Endodermal cell (in vitro differentiated cells): Measurements from ENCODE around the gene TIGD6. TPM values are rescaled to one million over a fixed set of nuclear protein-coding genes. Genes with fewer than 3 reads are reported as not detected.
A peak's percentile ranks its signal among the peaks of the same experiment; 100 is the strongest.

Experiments
- DNase-seq: peaks from one replicate; pipeline ENCODE4 v3.0.0-alpha.2; 2017
- H3K27ac ChIP-seq: 2 replicates; pipeline ENCODE4 v1.5.1; 2013; ENCODE audit warnings: mild to moderate bottlenecking, low read depth, low read length, moderate library complexity
- H3K27me3 ChIP-seq: 2 replicates; pipeline ENCODE4 v1.6.1; 2013; ENCODE audit warnings: mild to moderate bottlenecking, low read length, moderate library complexity; ENCODE audit not compliant: insufficient read depth, control insufficient read depth, poor library complexity, severe bottlenecking
- H3K36me3 ChIP-seq: 2 replicates; pipeline ENCODE4 v1.7.0; 2013; ENCODE audit warnings: mild to moderate bottlenecking, low read length, moderate library complexity; ENCODE audit not compliant: control insufficient read depth, insufficient read depth
- H3K4me1 ChIP-seq: one replicate; pipeline ENCODE4 v1.7.0; 2013; ENCODE audit warnings: low read length; ENCODE audit not compliant: control insufficient read depth, insufficient read depth
- H3K4me3 ChIP-seq: 2 replicates; pipeline ENCODE4 v1.5.1; 2013; ENCODE audit warnings: mild to moderate bottlenecking, low read length, moderate library complexity
- H3K9ac ChIP-seq: 2 replicates; pipeline ENCODE4 v1.6.1; 2013; ENCODE audit warnings: mild to moderate bottlenecking, low read length, moderate library complexity; ENCODE audit not compliant: poor library complexity, severe bottlenecking; ENCODE audit errors: extremely low read depth
- H3K9me3 ChIP-seq: 2 replicates; pipeline ENCODE4 v1.6.1; 2013; ENCODE audit warnings: mild to moderate bottlenecking, low read length, moderate library complexity; ENCODE audit not compliant: control insufficient read depth
- H3K27ac Mint-ChIP-seq: 2 replicates; pipeline ENCODE4 v1.8.0; 2020; ENCODE audit warnings: mixed read lengths
- H3K27me3 Mint-ChIP-seq: 2 replicates; pipeline ENCODE4 v1.8.0; 2021; ENCODE audit warnings: mild to moderate bottlenecking, mixed read lengths; ENCODE audit not compliant: insufficient read depth
- H3K36me3 Mint-ChIP-seq: 2 replicates; pipeline ENCODE4 v1.8.0; 2020; ENCODE audit warnings: low read depth, mixed read lengths
- H3K4me1 Mint-ChIP-seq: 2 replicates; pipeline ENCODE4 v1.8.0; 2020; ENCODE audit warnings: mixed read lengths
- H3K4me3 Mint-ChIP-seq: 2 replicates; pipeline ENCODE4 v1.8.0; 2020; ENCODE audit warnings: mild to moderate bottlenecking, moderate library complexity, mixed read lengths
- H3K9me3 Mint-ChIP-seq: 2 replicates; pipeline ENCODE4 v1.8.0; 2020; ENCODE audit warnings: mild to moderate bottlenecking, mixed read lengths
- CTCF ChIP-seq: fragments of 200-600 bp; sonication (generic); conservative IDR thresholded peaks from 2 replicates; pipeline ENCODE4 v1.5.0; 2021; ENCODE audit warnings: antibody characterized with exemption, mild to moderate bottlenecking
- WGBS, 2 experiments: methylation state at CpG; one replicate each; pipeline versions ENCODE4 v1.1.5 to v1.1.7; 2013; ENCODE audit warnings: missing lambda C conversion rate in 2 of 2, mixed read lengths in 1 of 2; ENCODE audit not compliant: insufficient coverage in 1 of 2, insufficient read length in 1 of 2; 5-methylcytosine and 5-hydroxymethylcytosine counted together
- total RNA-seq, 2 donors: library from RNA; stranded (reverse); fragmentation: NEBNext Ultra II Directional in 1 of 2; extraction: Animal tissue kit (Norgen Biotek cat#: 25700) in 1 of 2; gene quantifications; 2 replicates in 1 of 2; 3 replicates in 1 of 2; pipeline ENCODE4 v1.2.1, GENCODE V29; 2021

TIGD6 gene
- total RNA-seq, 2 donors from 2014 or later, result 3.4 to 3.8 TPM

GRCh38 chr5:150015415-150015814 is 15.0 kb upstream of the TIGD6 start:
- DNase-seq, result no peak
- WGBS, 2 experiments, result 97 to 100% methylated on average over 2 to 3 of the region's 3 CpGs
- no peak overlapping the region for H3K4me3 Mint-ChIP-seq

GRCh38 chr5:150014456-150014855 is 14.0 kb upstream of the TIGD6 start:
- Mint-ChIP-seq H3K9me3 (peaks cover 26% of the 10 kb centered on the region), H3K4me3 (no peak overlapping the region)

More at GRCh38 chr5:150015415-150015814, 15.0 kb upstream of the TIGD6 start:
- H3K4me1 ChIP-seq, result no peaks in the 10 kb centered on the region
- no peak overlapping the region for H3K27ac ChIP-seq
- peak overlapping the region; percentile 39 for H3K4me3 ChIP-seq
- H3K9me3 ChIP-seq, result peaks cover 26% of the 10 kb centered on the region
- H3K27ac Mint-ChIP-seq, result no peak overlapping the region
- peaks cover 97% of the 10 kb centered on the region for H3K36me3 ChIP-seq
- H3K27me3 Mint-ChIP-seq, result no peaks in the 10 kb centered on the region
- no peak for TF ChIP-seq CTCF
- peaks cover 26% of the 10 kb centered on the region for H3K9me3 Mint-ChIP-seq
- H3K27me3 ChIP-seq, result no peaks in the 10 kb centered on the region
- no peak overlapping the region for H3K9ac ChIP-seq
- H3K4me1 Mint-ChIP-seq, result no peaks in the 10 kb centered on the region
- H3K36me3 Mint-ChIP-seq, result peaks cover 83% of the 10 kb centered on the region

DNA sequence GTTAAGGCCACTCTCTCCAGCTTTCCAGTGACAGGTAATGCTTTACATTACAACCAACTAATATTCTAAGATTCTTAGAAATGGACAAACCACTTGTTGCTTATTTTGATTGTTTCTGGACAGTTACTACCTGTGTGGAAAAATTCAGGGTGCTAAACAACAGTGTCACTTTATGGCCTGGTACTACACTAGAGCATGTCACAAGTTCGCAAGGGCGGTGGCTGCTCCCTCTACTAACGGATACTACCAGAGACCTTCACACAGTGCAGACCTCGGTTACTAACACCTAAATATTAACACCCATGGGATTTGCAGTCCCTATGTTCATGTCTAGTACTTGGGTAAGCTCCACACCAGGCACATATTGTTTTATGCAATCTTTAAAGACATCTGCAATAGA is 13.5 kb upstream of the TIGD6 start:
- Mint-ChIP-seq H3K9me3 (peaks cover 26% of the 10 kb centered on the region), H3K4me1 (no peaks in the 10 kb centered on the region), H3K4me3 (no peak overlapping the region), H3K36me3 (peaks cover 81% of the 10 kb centered on the region), H3K27me3 (no peaks in the 10 kb centered on the region), H3K27ac (no peak overlapping the region)
- DNase-seq, result no peak
- H3K4me1 ChIP-seq, result no peaks in the 10 kb centered on the region
- no peaks in the 10 kb centered on the region for H3K27me3 ChIP-seq
- no peak for TF ChIP-seq CTCF
- no peak overlapping the region for H3K4me3 ChIP-seq
- H3K36me3 ChIP-seq, result peaks cover 96% of the 10 kb centered on the region
- H3K9ac ChIP-seq, result no peak overlapping the region
- peaks cover 26% of the 10 kb centered on the region for H3K9me3 ChIP-seq
- no peak overlapping the region for H3K27ac ChIP-seq
- WGBS, 2 experiments, result 98% methylated on average over 4 of the region's 4 CpGs

More at GRCh38 chr5:150014456-150014855, 14.0 kb upstream of the TIGD6 start:
- no peak for DNase-seq
- H3K27ac Mint-ChIP-seq, result no peak overlapping the region
- 100% methylated on average over 2 to 3 of the region's 3 CpGs for WGBS, 2 experiments
- peaks cover 83% of the 10 kb centered on the region for H3K36me3 Mint-ChIP-seq
- H3K4me3 ChIP-seq, result no peak overlapping the region
- TF ChIP-seq CTCF, result no peak
- H3K36me3 ChIP-seq, result peaks cover 97% of the 10 kb centered on the region
- H3K27me3 ChIP-seq, result no peaks in the 10 kb centered on the region
- H3K4me1 ChIP-seq, result no peaks in the 10 kb centered on the region
- no peak overlapping the region for H3K27ac ChIP-seq
- no peak overlapping the region for H3K9ac ChIP-seq
- no peaks in the 10 kb centered on the region for H3K4me1 Mint-ChIP-seq
- no peaks in the 10 kb centered on the region for H3K27me3 Mint-ChIP-seq
- peaks cover 26% of the 10 kb centered on the region for H3K9me3 ChIP-seq
